HepG2 (cell line): ENCODE data around the gene APOC4. TPM values are rescaled to one million over a fixed set of nuclear protein-coding genes. Genes with fewer than 3 reads are reported as not detected.
A peak's percentile ranks its signal among the peaks of the same experiment; 100 is the strongest.

Experiments
- ATF2 ChIP-seq: sonication (generic); formaldehyde crosslinking; IDR thresholded peaks from 2 replicates; pipeline ENCODE4 v1.4.0; 2020; ENCODE audit warnings: missing genetic modification reagents
- ATF7 ChIP-seq, 2 experiments: fragments of 450-650 bp in 1 of 2; sonication (generic) in 1 of 2; formaldehyde crosslinking in 1 of 2; IDR thresholded peaks; 2 replicates each; pipeline versions ENCODE4 v1.4.0 to v1.6.1; 2016 to 2020; ENCODE audit warnings: antibody characterized with exemption in 1 of 2, mild to moderate bottlenecking in 1 of 2, missing genetic modification reagents in 1 of 2
- DPF2 ChIP-seq: sonication (generic); formaldehyde crosslinking; IDR thresholded peaks from 2 replicates; pipeline ENCODE4 v1.4.0; 2020; ENCODE audit warnings: mild to moderate bottlenecking, low read depth, missing genetic modification reagents, borderline replicate concordance
- FOXO1 ChIP-seq: sonication (generic); formaldehyde crosslinking; IDR thresholded peaks from 2 replicates; pipeline ENCODE4 v1.4.0; 2020; ENCODE audit warnings: missing genetic modification reagents
- KDM3A ChIP-seq: IDR thresholded peaks from 2 replicates; pipeline ENCODE4 v1.6.1; 2018; ENCODE audit warnings: low read depth, missing compliant biosample characterization
- MYNN ChIP-seq: sonication (generic); formaldehyde crosslinking; IDR thresholded peaks from 2 replicates; pipeline ENCODE4 v1.4.0; 2020; ENCODE audit warnings: mild to moderate bottlenecking, low read depth, missing genetic modification reagents
- PATZ1 ChIP-seq: sonication (generic); formaldehyde crosslinking; IDR thresholded peaks from 2 replicates; pipeline ENCODE4 v1.4.0; 2020; ENCODE audit warnings: missing genetic modification reagents
- PHF8 ChIP-seq: sonication (generic); formaldehyde crosslinking; IDR thresholded peaks from 2 replicates; pipeline ENCODE4 v1.5.0; 2020; ENCODE audit warnings: missing genetic modification reagents
- ZMYM3 ChIP-seq: sonication (generic); formaldehyde crosslinking; IDR thresholded peaks from 2 replicates; pipeline ENCODE4 v1.5.1; 2020; ENCODE audit warnings: mild to moderate bottlenecking, missing genetic modification reagents
- ZNF275 ChIP-seq: sonication (generic); formaldehyde crosslinking; IDR thresholded peaks from 2 replicates; pipeline ENCODE4 v1.8.0; 2022; ENCODE audit warnings: missing genetic modification reagents, mild to moderate bottlenecking, inconsistent platforms, borderline replicate concordance
- ZNF605 ChIP-seq: sonication (generic); formaldehyde crosslinking; IDR thresholded peaks from 2 replicates; pipeline ENCODE4 v1.8.0; 2022; ENCODE audit warnings: mild to moderate bottlenecking, missing genetic modification reagents
- ZNF720 ChIP-seq: sonication (generic); formaldehyde crosslinking; IDR thresholded peaks from 2 replicates; pipeline ENCODE4 v1.4.0; 2020; ENCODE audit warnings: missing genetic modification reagents
- ZNF816 ChIP-seq: sonication (generic); formaldehyde crosslinking; IDR thresholded peaks from 2 replicates; pipeline ENCODE4 v1.8.0; 2022; ENCODE audit warnings: missing genetic modification reagents, mild to moderate bottlenecking, borderline replicate concordance
- polyA plus RNA-seq, 8 experiments: library from polyadenylated mRNA; depleted of rRNA in 3 of 8; stranded (reverse) in 7 of 8; unstranded in 1 of 8; fragments of >200 nt; fragmentation: Illumina TruSeq in 4 of 8; extraction: Trizol in 4 of 8; gene quantifications; 2 replicates each; pipeline versions ENCODE4 v1.2.1 to v1.2.3, GENCODE V29; 2011 to 2016; ENCODE audit warnings: low read depth in 4 of 8, missing spikeins in 1 of 8, mixed read lengths in 1 of 8; ENCODE audit not compliant: insufficient read depth in 1 of 8
- total RNA-seq, 5 experiments: library from RNA; depleted of rRNA; stranded (reverse); fragments of >200 nt; fragmentation: Illumina TruSeq; extraction: Trizol; gene quantifications; 2 replicates each; pipeline ENCODE4 v1.2.3, GENCODE V29; 2016; ENCODE audit warnings: low read depth in 1 of 5
- TF ChIP-seq, protein P1 (sequence below): sonication (generic); formaldehyde crosslinking; IDR thresholded peaks from 2 replicates; pipeline ENCODE4 v1.5.1; 2020; ENCODE audit warnings: missing genetic modification reagents, mild to moderate bottlenecking, borderline replicate concordance
- TF ChIP-seq, protein P2 (sequence below): sonication (generic); formaldehyde crosslinking; IDR thresholded peaks from 2 replicates; pipeline ENCODE4 v1.5.1; 2020; ENCODE audit warnings: mild to moderate bottlenecking, missing genetic modification reagents, moderate library complexity

APOC4 gene
- total and polyA plus RNA-seq, 2 of the 13 experiments (the other 11 are each of a cell fraction or from before 2014, with no cell fraction given), result 0.46 TPM; not detected in 1

DNA sequence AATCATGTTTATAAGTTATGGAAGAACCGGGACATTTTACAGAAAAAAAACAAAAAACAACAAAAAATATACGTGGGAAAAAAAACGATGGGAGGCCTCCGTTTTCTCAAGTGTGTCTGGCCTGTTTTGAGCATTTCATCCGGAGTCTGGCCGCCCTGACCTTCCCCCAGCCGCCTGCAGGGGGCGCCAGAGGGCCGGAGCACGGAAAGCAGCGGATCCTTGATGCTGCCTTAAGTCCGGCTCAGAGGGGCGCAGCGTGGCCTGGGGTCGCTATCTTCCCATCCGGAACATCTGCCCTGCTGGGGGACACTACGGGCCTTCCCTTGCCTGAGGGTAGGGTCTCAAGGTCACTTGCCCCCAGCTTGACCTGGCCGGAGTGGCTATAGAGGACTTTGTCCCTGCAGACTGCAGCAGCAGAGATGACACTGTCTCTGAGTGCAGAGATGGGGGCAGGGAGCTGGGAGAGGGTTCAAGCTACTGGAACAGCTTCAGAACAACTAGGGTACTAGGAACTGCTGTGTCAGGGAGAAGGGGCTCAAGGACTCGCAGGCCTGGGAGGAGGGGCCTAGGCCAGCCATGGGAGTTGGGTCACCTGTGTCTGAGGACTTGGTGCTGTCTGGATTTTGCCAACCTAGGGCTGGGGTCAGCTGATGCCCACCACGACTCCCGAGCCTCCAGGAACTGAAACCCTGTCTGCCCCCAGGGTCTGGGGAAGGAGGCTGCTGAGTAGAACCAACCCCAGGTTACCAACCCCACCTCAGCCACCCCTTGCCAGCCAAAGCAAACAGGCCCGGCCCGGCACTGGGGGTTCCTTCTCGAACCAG is 38.2 kb upstream of the APOC4 start (continued):
- TF ChIP-seq, protein P1, sequence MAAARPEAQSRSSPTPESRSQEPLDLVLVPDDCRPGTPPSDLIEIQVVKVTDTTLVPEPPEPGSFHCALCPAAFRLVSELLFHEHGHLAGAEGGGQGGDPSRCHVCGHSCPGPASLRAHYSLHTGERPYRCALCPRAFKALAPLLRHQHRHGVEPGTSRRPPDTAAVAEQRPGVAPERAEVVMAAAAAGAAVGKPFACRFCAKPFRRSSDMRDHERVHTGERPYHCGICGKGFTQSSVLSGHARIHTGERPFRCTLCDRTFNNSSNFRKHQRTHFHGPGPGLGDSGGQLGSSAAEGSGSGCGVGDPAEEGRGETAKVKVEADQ (CRISPR knock-in tag), result peak; percentile 69
- TF ChIP-seq MYNN (CRISPR knock-in tag) (no peak; the same call in 1 of the 2 replicates), DPF2 (CRISPR knock-in tag) (peak; percentile 69; the same call in 1 of the 2 replicates), ZNF275 (CRISPR knock-in tag) (no peak), PHF8 (CRISPR knock-in tag) (peak; percentile 19; the same call in 1 of the 2 replicates), FOXO1 (CRISPR knock-in tag) (no peak), ZNF816 (CRISPR knock-in tag) (peak; percentile 39; the same call in 1 of the 2 replicates), ZMYM3 (peak; percentile 88), ATF7 (IDR thresholded peaks at IDR 0.05) (no peak), ATF7 (CRISPR knock-in tag; IDR thresholded peaks at IDR 0.05) (no peak), ZNF720 (CRISPR knock-in tag) (no peak), ZNF605 (CRISPR knock-in tag) (peak; percentile 66), PATZ1 (CRISPR knock-in tag) (peak; percentile 93), ATF2 (CRISPR knock-in tag) (peak; percentile 56; the same call in 1 of the 2 replicates), KDM3A (CRISPR knock-in tag) (peak; percentile 91; the same call in 1 of the 2 replicates)
- TF ChIP-seq, protein P2, sequence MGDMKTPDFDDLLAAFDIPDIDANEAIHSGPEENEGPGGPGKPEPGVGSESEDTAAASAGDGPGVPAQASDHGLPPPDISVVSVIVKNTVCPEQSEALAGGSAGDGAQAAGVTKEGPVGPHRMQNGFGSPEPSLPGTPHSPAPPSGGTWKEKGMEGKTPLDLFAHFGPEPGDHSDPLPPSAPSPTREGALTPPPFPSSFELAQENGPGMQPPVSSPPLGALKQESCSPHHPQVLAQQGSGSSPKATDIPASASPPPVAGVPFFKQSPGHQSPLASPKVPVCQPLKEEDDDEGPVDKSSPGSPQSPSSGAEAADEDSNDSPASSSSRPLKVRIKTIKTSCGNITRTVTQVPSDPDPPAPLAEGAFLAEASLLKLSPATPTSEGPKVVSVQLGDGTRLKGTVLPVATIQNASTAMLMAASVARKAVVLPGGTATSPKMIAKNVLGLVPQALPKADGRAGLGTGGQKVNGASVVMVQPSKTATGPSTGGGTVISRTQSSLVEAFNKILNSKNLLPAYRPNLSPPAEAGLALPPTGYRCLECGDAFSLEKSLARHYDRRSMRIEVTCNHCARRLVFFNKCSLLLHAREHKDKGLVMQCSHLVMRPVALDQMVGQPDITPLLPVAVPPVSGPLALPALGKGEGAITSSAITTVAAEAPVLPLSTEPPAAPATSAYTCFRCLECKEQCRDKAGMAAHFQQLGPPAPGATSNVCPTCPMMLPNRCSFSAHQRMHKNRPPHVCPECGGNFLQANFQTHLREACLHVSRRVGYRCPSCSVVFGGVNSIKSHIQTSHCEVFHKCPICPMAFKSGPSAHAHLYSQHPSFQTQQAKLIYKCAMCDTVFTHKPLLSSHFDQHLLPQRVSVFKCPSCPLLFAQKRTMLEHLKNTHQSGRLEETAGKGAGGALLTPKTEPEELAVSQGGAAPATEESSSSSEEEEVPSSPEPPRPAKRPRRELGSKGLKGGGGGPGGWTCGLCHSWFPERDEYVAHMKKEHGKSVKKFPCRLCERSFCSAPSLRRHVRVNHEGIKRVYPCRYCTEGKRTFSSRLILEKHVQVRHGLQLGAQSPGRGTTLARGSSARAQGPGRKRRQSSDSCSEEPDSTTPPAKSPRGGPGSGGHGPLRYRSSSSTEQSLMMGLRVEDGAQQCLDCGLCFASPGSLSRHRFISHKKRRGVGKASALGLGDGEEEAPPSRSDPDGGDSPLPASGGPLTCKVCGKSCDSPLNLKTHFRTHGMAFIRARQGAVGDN (CRISPR knock-in tag), result peak; percentile 91
